MM.1S (cell line): ENCODE results near the gene MGA.
"Not testable (repeated sequence)": the region's sequence is repeated elsewhere in the genome, so short reads cannot be mapped to it uniquely, and the experiment has no call there.

Source experiments
- DNase-seq: peaks from one replicate; pipeline ENCODE4 v3.0.0-alpha.2; 2015
- H2AFZ ChIP-seq: fragments of 300-600 bp; sonication (generic); 2 replicates; pipeline ENCODE4 v1.6.0; 2016; ENCODE audit warnings: antibody characterized with exemption, low read length
- H3F3A ChIP-seq: fragments of 300-600 bp; sonication (generic); 2 replicates; pipeline ENCODE4 v1.6.1; 2016; ENCODE audit warnings: mild to moderate bottlenecking, antibody characterized with exemption, low read length, moderate library complexity, mixed read lengths; ENCODE audit not compliant: insufficient read depth
- H3K27ac ChIP-seq: fragments of 300-600 bp; sonication (generic); 2 replicates; pipeline ENCODE4 v1.5.1; 2016; ENCODE audit warnings: mild to moderate bottlenecking, low read length
- H3K27me3 ChIP-seq: fragments of 300-600 bp; sonication (generic); replicated peaks from 2 replicates; pipeline ENCODE4 v1.6.0; 2016; ENCODE audit warnings: low read length; ENCODE audit not compliant: insufficient read depth
- H3K36me3 ChIP-seq: fragments of 300-600 bp; sonication (generic); replicated peaks from 2 replicates; pipeline ENCODE4 v1.6.1; 2016; ENCODE audit warnings: mild to moderate bottlenecking, low read length, mixed read lengths; ENCODE audit not compliant: insufficient read depth
- H3K4me1 ChIP-seq: fragments of 300-600 bp; sonication (generic); 2 replicates; pipeline ENCODE4 v1.6.1; 2016; ENCODE audit warnings: low read length, mixed read lengths
- H3K4me2 ChIP-seq: fragments of 300-600 bp; sonication (generic); 2 replicates; pipeline ENCODE4 v1.6.0; 2016; ENCODE audit warnings: low read depth, low read length
- H3K4me3 ChIP-seq: fragments of 300-600 bp; sonication (generic); 2 replicates; pipeline ENCODE4 v1.5.1; 2016; ENCODE audit warnings: low read length, mixed read lengths
- H3K79me2 ChIP-seq: fragments of 300-600 bp; sonication (generic); 2 replicates; pipeline ENCODE4 v1.6.1; 2016; ENCODE audit warnings: mixed run types, low read length, mixed read lengths
- H3K9ac ChIP-seq: fragments of 300-600 bp; sonication (generic); 2 replicates; pipeline ENCODE4 v1.6.1; 2016; ENCODE audit warnings: low read length, mixed read lengths
- H3K9me2 ChIP-seq: fragments of 300-600 bp; sonication (generic); replicated peaks from 2 replicates; pipeline ENCODE4 v1.6.1; 2016; ENCODE audit warnings: mild to moderate bottlenecking, low read length, mixed read lengths; ENCODE audit not compliant: insufficient read depth
- H3K9me3 ChIP-seq: fragments of 300-600 bp; sonication (generic); replicated peaks from 2 replicates; pipeline ENCODE4 v1.6.1; 2016; ENCODE audit warnings: mild to moderate bottlenecking, low read length, mixed read lengths; ENCODE audit not compliant: insufficient read depth
- H4K20me1 ChIP-seq: fragments of 300-600 bp; sonication (generic); 2 replicates; pipeline ENCODE4 v1.6.1; 2016; ENCODE audit warnings: mild to moderate bottlenecking, low read length, moderate library complexity, mixed read lengths; ENCODE audit not compliant: insufficient read depth
- EZH2 ChIP-seq: fragments of 300-600 bp; sonication (generic); optimal IDR thresholded peaks from 2 replicates; pipeline ENCODE3; 2017; ENCODE audit warnings: low read depth, mild to moderate bottlenecking, antibody characterized with exemption, low read length, mixed read lengths
- EZH2phosphoT487 ChIP-seq: fragments of 300-600 bp; sonication (generic); IDR thresholded peaks from 2 replicates; pipeline ENCODE4 v1.6.1; 2018; ENCODE audit warnings: antibody characterized with exemption, low read length
- TF ChIP-seq, protein P1 (sequence below): fragments of 300-600 bp; sonication (generic); IDR thresholded peaks from 2 replicates; pipeline ENCODE4 v1.5.1; 2016; ENCODE audit warnings: antibody characterized with exemption, low read length, mixed read lengths

MGA gene

GRCh38 chr15:41727143-41727542 lies 66.9 kb downstream of the MGA start:
- Histone ChIP-seq H3F3A (no peaks in the 10 kb centered on the region), H3K4me2 (no peak overlapping the region), H3K9me3 (no peaks in the 10 kb centered on the region), H3K9ac (no peak overlapping the region), H2AFZ (no peak overlapping the region), H3K27ac (no peak overlapping the region), H3K4me3 (no peak overlapping the region), H3K79me2 (peaks cover 11% of the 10 kb centered on the region; the same call in 1 of the 2 replicates), H4K20me1 (0 out of 2 replicates have a peak, but pooled peaks cover 3% of the 10 kb centered on the region), H3K9me2 (no peaks in the 10 kb centered on the region), H3K4me1 (no peaks in the 10 kb centered on the region), H3K27me3 (no peaks in the 10 kb centered on the region), H3K36me3 (no peaks in the 10 kb centered on the region)
- no peak for TF ChIP-seq EZH2phosphoT487
- no peak for DNase-seq

DNA sequence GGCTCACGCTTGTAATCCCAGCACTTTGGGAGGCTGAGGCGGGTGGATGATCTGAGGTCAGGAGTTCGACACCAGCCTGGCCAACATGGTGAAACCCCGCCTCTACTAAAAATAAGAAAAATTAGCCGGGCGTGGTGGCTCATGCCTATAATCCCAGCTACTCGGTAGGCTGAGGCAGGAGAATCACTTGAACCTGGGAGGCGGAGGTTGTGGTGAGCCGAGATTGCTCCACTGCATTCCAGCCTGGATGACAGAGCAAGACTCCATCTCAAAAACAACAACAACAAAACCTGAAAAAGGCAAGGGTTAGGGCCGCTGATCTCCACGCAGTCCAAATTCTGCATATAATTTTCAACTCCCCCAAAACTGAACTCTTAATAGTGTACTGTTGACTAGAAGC lies 67.9 kb downstream of the MGA start:
- peaks cover 11% of the 10 kb centered on the region; the same call in 1 of the 2 replicates for H3K79me2 ChIP-seq
- H3K4me3 ChIP-seq, H3K9ac ChIP-seq, DNase-seq, H3K27me3 ChIP-seq, H3K9me2 ChIP-seq, H3K4me1 ChIP-seq, H3K4me2 ChIP-seq, H3K36me3 ChIP-seq, H3K27ac ChIP-seq, H4K20me1 ChIP-seq, H2AFZ ChIP-seq, H3K9me3 ChIP-seq, H3F3A ChIP-seq: not testable (repeated sequence)

DNA sequence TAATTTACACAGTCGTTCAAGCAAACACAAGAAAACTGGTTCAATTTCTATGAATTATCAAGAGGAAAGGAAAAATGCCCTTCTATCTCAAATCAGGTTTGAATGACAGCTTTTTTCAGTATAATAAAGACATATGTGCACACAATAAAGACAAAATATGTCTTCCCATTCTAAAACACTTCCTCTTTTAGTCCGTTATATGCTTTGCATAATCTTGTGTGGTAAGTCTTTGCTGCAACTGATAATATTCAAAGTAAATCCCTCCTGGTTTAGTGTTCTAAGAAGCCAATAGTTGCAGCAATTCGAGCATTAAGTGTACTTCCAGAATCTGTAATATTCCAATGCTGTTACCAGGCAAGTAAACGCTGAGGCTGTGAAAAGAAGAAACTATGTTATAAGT lies 70.3 kb downstream of the MGA start:
- no peaks in the 10 kb centered on the region for H3F3A ChIP-seq
- H3K27me3 ChIP-seq, result no peaks in the 10 kb centered on the region
- no peaks in the 10 kb centered on the region for H3K9me2 ChIP-seq
- no peaks in the 10 kb centered on the region for H4K20me1 ChIP-seq
- no peaks in the 10 kb centered on the region for H3K9me3 ChIP-seq
- TF ChIP-seq EZH2 (no peak), EZH2phosphoT487 (no peak)
- TF ChIP-seq, protein P1, sequence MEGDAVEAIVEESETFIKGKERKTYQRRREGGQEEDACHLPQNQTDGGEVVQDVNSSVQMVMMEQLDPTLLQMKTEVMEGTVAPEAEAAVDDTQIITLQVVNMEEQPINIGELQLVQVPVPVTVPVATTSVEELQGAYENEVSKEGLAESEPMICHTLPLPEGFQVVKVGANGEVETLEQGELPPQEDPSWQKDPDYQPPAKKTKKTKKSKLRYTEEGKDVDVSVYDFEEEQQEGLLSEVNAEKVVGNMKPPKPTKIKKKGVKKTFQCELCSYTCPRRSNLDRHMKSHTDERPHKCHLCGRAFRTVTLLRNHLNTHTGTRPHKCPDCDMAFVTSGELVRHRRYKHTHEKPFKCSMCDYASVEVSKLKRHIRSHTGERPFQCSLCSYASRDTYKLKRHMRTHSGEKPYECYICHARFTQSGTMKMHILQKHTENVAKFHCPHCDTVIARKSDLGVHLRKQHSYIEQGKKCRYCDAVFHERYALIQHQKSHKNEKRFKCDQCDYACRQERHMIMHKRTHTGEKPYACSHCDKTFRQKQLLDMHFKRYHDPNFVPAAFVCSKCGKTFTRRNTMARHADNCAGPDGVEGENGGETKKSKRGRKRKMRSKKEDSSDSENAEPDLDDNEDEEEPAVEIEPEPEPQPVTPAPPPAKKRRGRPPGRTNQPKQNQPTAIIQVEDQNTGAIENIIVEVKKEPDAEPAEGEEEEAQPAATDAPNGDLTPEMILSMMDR, result no peak
- DNase-seq, result no peak
- H3K79me2 ChIP-seq, result no peaks in the 10 kb centered on the region
- no peak overlapping the region for H3K4me3 ChIP-seq
- no peak overlapping the region for H3K27ac ChIP-seq
- no peak overlapping the region for H3K9ac ChIP-seq
- no peaks in the 10 kb centered on the region for H3K36me3 ChIP-seq
- no peak overlapping the region for H3K4me2 ChIP-seq
- H3K4me1 ChIP-seq, result no peaks in the 10 kb centered on the region
- no peak overlapping the region for H2AFZ ChIP-seq

DNA sequence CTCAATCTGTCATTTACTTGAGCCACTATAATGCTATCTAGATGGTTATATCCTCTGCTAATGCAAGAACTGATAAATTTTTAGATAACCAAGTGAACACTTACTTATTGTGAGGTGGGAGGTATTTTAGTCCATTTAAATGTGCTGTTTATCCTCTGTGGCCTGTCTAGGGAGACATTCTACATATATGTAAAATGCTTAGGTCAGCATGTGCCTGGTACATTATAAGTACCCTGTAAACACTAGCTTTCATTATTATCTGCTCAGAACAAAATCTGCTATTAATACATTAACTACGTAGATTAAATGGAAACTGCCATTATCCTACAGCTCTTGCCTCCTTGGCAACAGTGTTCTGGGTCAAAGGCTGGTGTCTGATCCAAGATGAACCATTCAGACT lies 72.3 kb downstream of the MGA start:
- H3K36me3 ChIP-seq, result no peaks in the 10 kb centered on the region; the same call in 1 of the 2 replicates

More for the DNA sequence above, 72.3 kb downstream of the MGA start:
- no peaks in the 10 kb centered on the region for H3F3A ChIP-seq
- no peak overlapping the region for H3K4me2 ChIP-seq
- H3K27ac ChIP-seq, result no peak overlapping the region
- no peak overlapping the region for H3K4me3 ChIP-seq
- no peaks in the 10 kb centered on the region for H3K27me3 ChIP-seq
- TF ChIP-seq, protein P1, result no peak
- TF ChIP-seq EZH2, result no peak
- no peak for TF ChIP-seq EZH2phosphoT487
- no peak overlapping the region for H2AFZ ChIP-seq
- no peak for DNase-seq
- no peaks in the 10 kb centered on the region for H3K79me2 ChIP-seq
- H3K9ac ChIP-seq, result no peak overlapping the region
- H3K9me3 ChIP-seq, result no peaks in the 10 kb centered on the region
- no peaks in the 10 kb centered on the region for H3K4me1 ChIP-seq
- H3K9me2 ChIP-seq, result no peaks in the 10 kb centered on the region
- H4K20me1 ChIP-seq, result no peaks in the 10 kb centered on the region
